OCI-LY3 (cell line): ENCODE data around the gene PTPN23.

Source experiments
- H2AFZ ChIP-seq: fragments of 200-600, 300-600 bp; shearing (Covaris generic); 2 replicates; pipeline ENCODE4 v1.6.0; 2014; ENCODE audit warnings: antibody characterized with exemption, low read depth, low read length
- H3K27ac ChIP-seq: fragments of 200-600, 300-600 bp; sonication (generic); 2 replicates; pipeline ENCODE4 v1.5.1; 2014; ENCODE audit warnings: mild to moderate bottlenecking, low read length, moderate library complexity, mixed read lengths
- H3K27me3 ChIP-seq: fragments of 200-600, 300-600 bp; sonication (generic); 2 replicates; pipeline ENCODE4 v1.6.1; 2014; ENCODE audit warnings: low read depth, low read length, mixed read lengths
- H3K36me3 ChIP-seq: fragments of 200-600, 300-600 bp; sonication (generic); replicated peaks from 2 replicates; pipeline ENCODE3; 2014; ENCODE audit warnings: low read depth, low read length, mixed read lengths
- H3K4me1 ChIP-seq: fragments of 300-600, 200-600 bp; sonication (generic); 2 replicates; pipeline ENCODE4 v1.6.1; 2014; ENCODE audit warnings: low read length, mixed read lengths
- H3K4me2 ChIP-seq: fragments of 200-600, 300-600 bp; sonication (generic); 2 replicates; pipeline ENCODE4 v1.6.1; 2014; ENCODE audit warnings: low read length, mixed read lengths
- H3K4me3 ChIP-seq: fragments of 300-600, 200-600 bp; sonication (generic); 2 replicates; pipeline ENCODE4 v1.5.1; 2014; ENCODE audit warnings: antibody characterized with exemption, mild to moderate bottlenecking, low read length, moderate library complexity
- H3K79me2 ChIP-seq: fragments of 300-600, 200-600 bp; shearing (Covaris generic); 2 replicates; pipeline ENCODE4 v1.6.1; 2014; ENCODE audit warnings: mild to moderate bottlenecking, low read length, mixed read lengths
- H3K9ac ChIP-seq: fragments of 300-600, 200-600 bp; shearing (Covaris generic); 2 replicates; pipeline ENCODE4 v1.6.0; 2014; ENCODE audit warnings: mild to moderate bottlenecking, low read length, moderate library complexity
- H3K9me3 ChIP-seq: fragments of 200-600, 300-600 bp; shearing (Covaris generic); 2 replicates; pipeline ENCODE4 v1.6.1; 2014; ENCODE audit warnings: low read length, mixed read lengths; ENCODE audit not compliant: insufficient read depth
- H4K20me1 ChIP-seq: fragments of 200-600, 300-600 bp; sonication (generic); 2 replicates; pipeline ENCODE4 v1.6.1; 2016; ENCODE audit warnings: low read length, mixed read lengths; ENCODE audit not compliant: insufficient read depth
- EZH2phosphoT487 ChIP-seq: fragments of 200-600 bp; shearing (Covaris generic); IDR thresholded peaks from 2 replicates; pipeline ENCODE4 v1.6.1; 2018; ENCODE audit warnings: antibody characterized with exemption, mixed run types, low read depth
- TF ChIP-seq, protein P1 (sequence below): fragments of 200-600, 300-600 bp; sonication (generic); IDR thresholded peaks from 2 replicates; pipeline ENCODE4 v1.5.1; 2014; ENCODE audit warnings: antibody characterized with exemption, low read length, low read depth

Gene PTPN23

DNA sequence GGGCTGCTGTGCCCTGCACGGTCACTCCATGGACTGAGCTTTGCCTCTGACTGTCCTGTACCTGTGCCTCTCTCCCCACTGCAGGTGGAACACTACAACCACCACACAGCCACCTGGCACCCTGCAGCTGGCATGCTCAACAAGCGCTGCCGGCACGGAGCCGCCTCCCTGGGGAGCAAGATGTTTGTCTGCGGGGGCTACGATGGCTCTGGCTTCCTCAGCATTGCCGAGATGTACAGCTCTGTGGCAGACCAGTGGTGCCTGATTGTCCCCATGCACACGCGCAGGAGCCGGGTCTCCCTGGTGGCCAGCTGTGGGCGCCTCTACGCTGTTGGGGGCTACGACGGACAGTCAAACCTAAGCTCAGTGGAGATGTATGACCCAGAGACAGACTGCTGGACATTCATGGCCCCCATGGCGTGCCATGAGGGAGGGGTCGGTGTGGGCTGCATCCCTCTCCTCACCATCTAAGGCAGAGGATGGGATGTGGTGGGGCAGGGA, 37.3 kb upstream of the PTPN23 start:
- Histone ChIP-seq H3K9me3 (no peaks in the 10 kb centered on the region), H3K9ac (no peak overlapping the region), H4K20me1 (peaks cover 4% of the 10 kb centered on the region; the same call in 1 of the 2 replicates), H3K27me3 (no peaks in the 10 kb centered on the region), H3K27ac (no peak overlapping the region), H3K36me3 (peaks cover 37% of the 10 kb centered on the region), H3K4me1 (peaks cover 17% of the 10 kb centered on the region), H3K4me3 (no peak overlapping the region), H3K4me2 (no peak overlapping the region), H2AFZ (no peak overlapping the region), H3K79me2 (no peaks in the 10 kb centered on the region)
- TF ChIP-seq, protein P1, sequence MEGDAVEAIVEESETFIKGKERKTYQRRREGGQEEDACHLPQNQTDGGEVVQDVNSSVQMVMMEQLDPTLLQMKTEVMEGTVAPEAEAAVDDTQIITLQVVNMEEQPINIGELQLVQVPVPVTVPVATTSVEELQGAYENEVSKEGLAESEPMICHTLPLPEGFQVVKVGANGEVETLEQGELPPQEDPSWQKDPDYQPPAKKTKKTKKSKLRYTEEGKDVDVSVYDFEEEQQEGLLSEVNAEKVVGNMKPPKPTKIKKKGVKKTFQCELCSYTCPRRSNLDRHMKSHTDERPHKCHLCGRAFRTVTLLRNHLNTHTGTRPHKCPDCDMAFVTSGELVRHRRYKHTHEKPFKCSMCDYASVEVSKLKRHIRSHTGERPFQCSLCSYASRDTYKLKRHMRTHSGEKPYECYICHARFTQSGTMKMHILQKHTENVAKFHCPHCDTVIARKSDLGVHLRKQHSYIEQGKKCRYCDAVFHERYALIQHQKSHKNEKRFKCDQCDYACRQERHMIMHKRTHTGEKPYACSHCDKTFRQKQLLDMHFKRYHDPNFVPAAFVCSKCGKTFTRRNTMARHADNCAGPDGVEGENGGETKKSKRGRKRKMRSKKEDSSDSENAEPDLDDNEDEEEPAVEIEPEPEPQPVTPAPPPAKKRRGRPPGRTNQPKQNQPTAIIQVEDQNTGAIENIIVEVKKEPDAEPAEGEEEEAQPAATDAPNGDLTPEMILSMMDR, result no peak
- TF ChIP-seq EZH2phosphoT487, result no peak

DNA sequence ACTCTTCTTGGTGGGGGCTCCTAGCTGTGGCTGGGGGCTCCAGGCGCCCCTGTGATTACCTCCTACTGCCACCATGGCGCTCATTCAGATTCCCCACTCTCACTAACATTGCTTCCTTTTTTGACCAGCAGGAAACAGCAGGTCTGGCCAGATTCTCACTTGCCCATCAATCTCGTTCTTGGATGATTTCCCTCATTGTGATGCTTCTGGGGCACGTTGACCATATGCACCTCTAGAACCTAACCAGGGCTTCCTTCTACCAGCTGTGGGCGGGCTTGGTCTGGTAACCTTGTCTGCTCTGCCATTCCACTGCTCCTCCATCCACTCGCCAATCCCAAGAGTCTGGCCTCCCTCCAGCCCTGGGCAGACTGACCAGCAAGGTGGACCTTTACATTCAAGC, 35.9 kb upstream of the PTPN23 start:
- Histone ChIP-seq H2AFZ (no peak overlapping the region), H4K20me1 (peaks cover 4% of the 10 kb centered on the region; the same call in 1 of the 2 replicates), H3K9ac (no peak overlapping the region), H3K9me3 (no peaks in the 10 kb centered on the region), H3K36me3 (peaks cover 28% of the 10 kb centered on the region), H3K4me1 (peaks cover 17% of the 10 kb centered on the region), H3K4me3 (no peak overlapping the region), H3K79me2 (no peaks in the 10 kb centered on the region), H3K27me3 (no peaks in the 10 kb centered on the region), H3K4me2 (no peak overlapping the region), H3K27ac (no peak overlapping the region)
- TF ChIP-seq, protein P1, result no peak
- TF ChIP-seq EZH2phosphoT487, result no peak

DNA sequence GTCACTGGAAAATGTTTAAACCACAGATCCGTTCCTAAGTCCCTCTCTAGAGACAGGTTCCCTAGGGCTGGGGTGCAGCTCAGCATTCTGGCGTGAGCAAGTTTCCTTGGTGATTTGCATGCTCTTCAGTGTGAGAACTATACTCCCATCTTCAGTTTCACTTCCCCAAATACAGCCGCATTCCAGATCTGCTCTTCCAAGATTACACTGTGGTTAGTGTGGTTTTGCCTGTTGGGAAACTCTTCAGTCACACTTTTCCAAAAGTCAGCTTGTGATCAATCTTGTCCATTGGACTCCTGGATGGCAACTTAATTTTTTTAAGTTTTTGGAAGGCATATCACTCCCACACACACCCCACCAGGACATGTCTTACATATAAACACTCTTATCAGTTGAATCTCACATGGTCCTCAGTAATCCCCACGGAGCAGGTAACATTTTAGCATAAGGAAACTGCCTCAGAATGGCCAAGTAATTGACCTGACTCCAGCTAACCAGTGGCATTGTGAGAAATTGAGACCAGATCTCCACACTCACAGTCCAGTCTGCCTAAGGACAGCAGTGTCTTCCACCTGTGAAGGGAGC, 33.5 kb upstream of the PTPN23 start:
- no peaks in the 10 kb centered on the region for H3K79me2 ChIP-seq
- H3K27ac ChIP-seq, result no peak overlapping the region
- no peak overlapping the region for H3K9ac ChIP-seq
- no peak overlapping the region for H3K4me3 ChIP-seq
- peaks cover 17% of the 10 kb centered on the region for H3K4me1 ChIP-seq
- peak overlapping the region; percentile 54 for H3K4me2 ChIP-seq
- no peaks in the 10 kb centered on the region for H3K27me3 ChIP-seq
- H3K9me3 ChIP-seq, result no peaks in the 10 kb centered on the region
- H3K36me3 ChIP-seq, result peaks cover 18% of the 10 kb centered on the region
- H2AFZ ChIP-seq, result no peak overlapping the region
- TF ChIP-seq, protein P1, result no peak
- TF ChIP-seq EZH2phosphoT487, result no peak
- peaks cover 4% of the 10 kb centered on the region; the same call in 1 of the 2 replicates for H4K20me1 ChIP-seq

DNA sequence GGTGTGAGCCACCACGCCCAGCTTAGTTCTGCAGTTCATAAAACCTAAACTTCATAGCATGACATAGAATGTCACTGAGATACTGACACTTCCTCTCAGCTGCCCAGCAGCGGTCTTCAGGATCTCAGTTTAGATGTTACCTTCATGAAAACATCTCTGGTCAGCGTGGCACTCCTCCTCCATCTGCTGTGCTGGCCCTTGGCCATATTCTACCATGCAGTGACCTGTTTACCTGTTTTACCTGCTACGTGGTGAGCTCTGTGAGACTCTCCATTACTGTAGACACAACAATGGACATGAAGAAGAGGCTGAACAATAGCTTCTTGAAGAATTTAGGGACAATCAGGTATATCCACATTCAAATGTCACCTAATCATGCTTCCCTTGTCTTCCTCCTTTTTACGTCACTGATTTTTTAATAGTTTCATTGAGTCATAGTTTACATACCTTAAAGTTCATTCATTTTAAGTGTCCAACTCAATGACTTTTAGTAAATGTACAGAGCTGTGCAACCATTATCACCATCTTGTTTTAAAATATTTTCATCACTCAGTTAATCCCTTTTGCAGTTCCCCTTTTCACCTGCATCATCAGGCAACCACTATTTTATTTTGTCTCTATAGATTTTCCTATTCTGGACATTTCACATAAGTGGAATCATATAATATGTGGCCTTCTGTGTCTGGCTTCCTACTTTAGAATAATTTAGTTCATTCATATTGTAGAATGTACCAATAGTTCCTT, 32.2 kb upstream of the PTPN23 start:
- Histone ChIP-seq H3K79me2 (no peaks in the 10 kb centered on the region), H3K9ac (no peak overlapping the region), H3K36me3 (peaks cover 18% of the 10 kb centered on the region), H3K4me2 (no peak overlapping the region), H3K9me3 (no peaks in the 10 kb centered on the region), H3K4me1 (peaks cover 17% of the 10 kb centered on the region), H3K27ac (no peak overlapping the region), H3K27me3 (no peaks in the 10 kb centered on the region), H4K20me1 (peaks cover 4% of the 10 kb centered on the region; the same call in 1 of the 2 replicates), H2AFZ (no peak overlapping the region), H3K4me3 (no peak overlapping the region)
- TF ChIP-seq, protein P1, result no peak
- no peak for TF ChIP-seq EZH2phosphoT487
